Measurements from ENCODE around the gene LPAR1.

DNA sequence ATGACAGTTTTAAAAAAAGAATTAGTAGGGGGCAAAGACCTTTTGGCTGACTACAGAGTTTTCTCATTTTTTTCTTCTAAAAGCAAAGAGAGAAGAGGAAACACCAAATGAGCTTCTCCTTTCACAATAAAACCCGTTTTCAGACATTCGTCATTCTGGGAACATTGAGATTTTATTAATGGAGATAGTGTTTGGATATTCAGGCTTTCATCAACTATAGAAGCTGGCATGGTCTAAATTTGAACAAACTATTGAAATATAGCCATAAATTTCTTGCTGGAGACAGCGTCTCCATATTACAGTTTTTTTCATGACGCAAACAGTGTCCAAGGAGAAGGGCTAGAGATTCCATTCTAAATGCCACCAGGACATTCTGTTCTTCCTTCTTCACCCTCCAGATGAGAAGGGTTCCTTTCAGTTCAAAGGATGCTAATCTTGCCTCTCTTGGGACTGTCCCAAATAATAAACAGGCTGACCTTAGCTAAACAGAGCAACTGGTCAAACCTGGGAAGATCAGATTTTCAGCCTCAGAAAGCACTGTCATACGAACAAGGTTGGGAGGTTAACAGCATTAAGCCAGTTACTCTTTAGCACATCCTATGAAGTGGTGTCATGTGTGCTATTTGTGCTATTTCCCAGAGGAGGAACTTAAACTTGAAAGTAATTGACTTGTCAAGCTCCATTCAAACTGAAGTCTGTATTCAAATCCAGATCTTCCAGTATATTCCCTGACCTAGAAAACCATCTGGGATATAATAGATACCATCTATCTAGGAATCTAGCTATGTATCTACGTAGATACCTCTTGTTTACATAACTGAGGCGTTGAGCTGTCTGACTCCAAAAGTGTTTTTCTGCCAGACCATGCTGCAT lies 125.6 kb downstream of the LPAR1 start:
- TF ChIP-seq, protein P1, sequence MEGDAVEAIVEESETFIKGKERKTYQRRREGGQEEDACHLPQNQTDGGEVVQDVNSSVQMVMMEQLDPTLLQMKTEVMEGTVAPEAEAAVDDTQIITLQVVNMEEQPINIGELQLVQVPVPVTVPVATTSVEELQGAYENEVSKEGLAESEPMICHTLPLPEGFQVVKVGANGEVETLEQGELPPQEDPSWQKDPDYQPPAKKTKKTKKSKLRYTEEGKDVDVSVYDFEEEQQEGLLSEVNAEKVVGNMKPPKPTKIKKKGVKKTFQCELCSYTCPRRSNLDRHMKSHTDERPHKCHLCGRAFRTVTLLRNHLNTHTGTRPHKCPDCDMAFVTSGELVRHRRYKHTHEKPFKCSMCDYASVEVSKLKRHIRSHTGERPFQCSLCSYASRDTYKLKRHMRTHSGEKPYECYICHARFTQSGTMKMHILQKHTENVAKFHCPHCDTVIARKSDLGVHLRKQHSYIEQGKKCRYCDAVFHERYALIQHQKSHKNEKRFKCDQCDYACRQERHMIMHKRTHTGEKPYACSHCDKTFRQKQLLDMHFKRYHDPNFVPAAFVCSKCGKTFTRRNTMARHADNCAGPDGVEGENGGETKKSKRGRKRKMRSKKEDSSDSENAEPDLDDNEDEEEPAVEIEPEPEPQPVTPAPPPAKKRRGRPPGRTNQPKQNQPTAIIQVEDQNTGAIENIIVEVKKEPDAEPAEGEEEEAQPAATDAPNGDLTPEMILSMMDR (conservative IDR thresholded peaks at IDR 0.05; ENCODE audit: low read depth, low read length): no peak
- TF ChIP-seq EZH2 (IDR thresholded peaks at IDR 0.05; ENCODE audit: borderline replicate concordance, low read depth, low read length, poor library complexity, severe bottlenecking): no peak

All from A673 (cell line).